ENCODE results near the gene NME5. TPM values are rescaled to one million over a fixed set of nuclear protein-coding genes. Genes with fewer than 3 reads are reported as not detected.

NME5 gene
- total RNA-seq (2012; rRNA removed) (under 0.01 and 0.18 TPM in 2 replicates), polyA plus RNA-seq (2012; rRNA removed) (0.17 and 0.20 TPM in 2 replicates), Bru-seq, nascent RNA (percentile 16 among the genes with signal in this experiment), BruChase-seq, experiment 1, labeled RNA remaining after a 6-hour chase (percentile 33 among the genes with signal in this experiment), BruChase-seq, experiment 2, labeled RNA remaining after a 2-hour chase (percentile 26 among the genes with signal in this experiment)
- polyA plus RNA-seq (2012; cell fraction: cytosol; rRNA removed), result not detected in 2 replicates
- polyA plus RNA-seq (2012; cell fraction: nucleus; rRNA removed; ENCODE audit: low replicate concordance), result 0.10 TPM in 1 of 2 replicates, not detected in the other
- long read RNA-seq, result 0 reads

- no TSS peak for BruUV-seq (replicated peaks)
- no peak within 1 kb of the TSS for H2BK5ac ChIP-seq (ENCODE audit: low read depth, low read length, poor library complexity, severe bottlenecking)
- H3K4me2 ChIP-seq (ENCODE audit: low read depth, low read length), result peak within 1 kb of the TSS; percentile 80
- CTCF ChIA-PET, result interaction anchor here (0.6 kb wide), 1 partner anchor 72 kb away, joined by 3 read pairs; no protein-coding TSS in a partner anchor
- H3K18ac ChIP-seq (ENCODE audit: low read depth, low read length), result no peak within 1 kb of the TSS
- no peaks in the 10 kb centered on the region for H3K9me3 ChIP-seq (ENCODE audit: control insufficient read depth, insufficient read depth, low read length)
- no peaks in the 10 kb centered on the region for H3K4me1 ChIP-seq (ENCODE audit: control insufficient read depth, insufficient read depth, low read length)
- no peak within 1 kb of the TSS for H2BK120ac ChIP-seq (ENCODE audit: low read depth, low read length)
- no peak within 1 kb of the TSS for H4K91ac ChIP-seq (ENCODE audit: insufficient read depth, low read depth, low read length)
- H3K4me3 ChIP-seq (ENCODE audit: insufficient read depth, low read depth, low read length), result peak within 1 kb of the TSS; percentile 41
- no peak within 1 kb of the TSS for H3K14ac ChIP-seq (replicated peaks; ENCODE audit: low read depth, low read length)
- no peak within 1 kb of the TSS for H4K5ac ChIP-seq (ENCODE audit: low read depth, low read length)
- intact Hi-C loops (cut with micrococcal nuclease), result no loop called here
- in situ Hi-C loops (cut with MboI; ENCODE audit: low sequenced_read_pairs), result loop anchor here (10.0 to 25.0 kb wide), 3 partner anchors 102 to 502 kb away; partner anchors contain the start of gene FAM13B
- no peak within 1 kb of the TSS for H2AK5ac ChIP-seq (ENCODE audit: low read depth, low read length)
- no peaks in the 10 kb centered on the region; the same call in 1 of the 2 replicates for H3K27me3 ChIP-seq (ENCODE audit: control insufficient read depth, insufficient read depth, low read length)
- no peaks in the 10 kb centered on the region for H4K20me1 ChIP-seq (ENCODE audit: insufficient read depth, low read length)
- no peaks in the 10 kb centered on the region for H3K36me3 ChIP-seq (ENCODE audit: control insufficient read depth, insufficient read depth, low read length)
- 14% methylated on average over 13 of the region's 31 CpGs; no CpG with 5 or more reads in 1 of the 2 experiments for WGBS, 2 experiments (ENCODE audit: extremely low coverage in 2 of 2, insufficient read length in 1 of 2)
- dilution Hi-C loops (cut with HindIII; ENCODE audit: low sequenced_read_pairs, unreplicated experiment), result no loop called here
- H3K23ac ChIP-seq (ENCODE audit: low read depth, low read length), result no peak within 1 kb of the TSS
- no peak within 1 kb of the TSS for H2AK9ac ChIP-seq (replicated peaks; ENCODE audit: low read depth, low read length, poor library complexity)
- H3K4ac ChIP-seq (ENCODE audit: low read depth, low read length), result no peak within 1 kb of the TSS
- H4K8ac ChIP-seq (ENCODE audit: low read depth in 2 of 2, low read length in 2 of 2), result peak within 1 kb of the TSS; percentile 8 to 62; a peak in 1 of 4 replicates
- H3K9me1 ChIP-seq (ENCODE audit: insufficient read depth, low read length), result no peaks in the 10 kb centered on the region
- H3K27ac ChIP-seq (ENCODE audit: insufficient read depth, low read length), result no peak within 1 kb of the TSS
- POLR2A ChIA-PET (ENCODE audit: unreplicated experiment), result no interaction called here
- H2BK15ac ChIP-seq (ENCODE audit: low read depth, low read length), result no peak within 1 kb of the TSS
- H3K9ac ChIP-seq (ENCODE audit: low read depth, low read length), result no peak within 1 kb of the TSS
- no peaks in the 10 kb centered on the region for H3K79me1 ChIP-seq (ENCODE audit: low read depth in 1 of 2, low read length in 2 of 2)
- ATAC-seq (ENCODE audit: low read depth) (peak; percentile 88), DNase-seq (peak; percentile 40)
- no peak within 1 kb of the TSS for H2BK20ac ChIP-seq (ENCODE audit: low read depth, low read length)
- peak within 1 kb of the TSS; percentile 84 for H2AFZ ChIP-seq (replicated peaks; ENCODE audit: low read length, poor library complexity)
- no peak within 1 kb of the TSS; the same call in 1 of the 2 replicates for H3K56ac ChIP-seq (ENCODE audit: extremely low read depth, insufficient read depth, low read length)
- TF ChIP-seq MXI1 (IDR thresholded peaks at IDR 0.05; ENCODE audit: borderline replicate concordance, low read depth, low read length), result no peak
- TF ChIP-seq NFE2L2 (IDR thresholded peaks at IDR 0.05; ENCODE audit: low read depth, low read length), result no peak
- TF ChIP-seq SMC3 (IDR thresholded peaks at IDR 0.05; ENCODE audit: low read depth, low read length), result no peak
- TF ChIP-seq CHD1 (IDR thresholded peaks at IDR 0.05; ENCODE audit: low read depth, low read length), result no peak
- TF ChIP-seq ELK1 (IDR thresholded peaks at IDR 0.05; ENCODE audit: borderline replicate concordance, low read depth, low read length), result no peak
- no peak for TF ChIP-seq FOS (IDR thresholded peaks at IDR 0.05; ENCODE audit: low read depth, low read length)
- TF ChIP-seq MAZ (IDR thresholded peaks at IDR 0.05; ENCODE audit: borderline replicate concordance, low read depth, low read length), result no peak
- TF ChIP-seq, protein P1, sequence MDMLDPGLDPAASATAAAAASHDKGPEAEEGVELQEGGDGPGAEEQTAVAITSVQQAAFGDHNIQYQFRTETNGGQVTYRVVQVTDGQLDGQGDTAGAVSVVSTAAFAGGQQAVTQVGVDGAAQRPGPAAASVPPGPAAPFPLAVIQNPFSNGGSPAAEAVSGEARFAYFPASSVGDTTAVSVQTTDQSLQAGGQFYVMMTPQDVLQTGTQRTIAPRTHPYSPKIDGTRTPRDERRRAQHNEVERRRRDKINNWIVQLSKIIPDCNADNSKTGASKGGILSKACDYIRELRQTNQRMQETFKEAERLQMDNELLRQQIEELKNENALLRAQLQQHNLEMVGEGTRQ (IDR thresholded peaks at IDR 0.05; ENCODE audit: low read depth, low read length), result no peak
- TF ChIP-seq RFX5 (IDR thresholded peaks at IDR 0.05; ENCODE audit: low read depth, low read length), result no peak
- no peak for TF ChIP-seq RCOR1 (IDR thresholded peaks at IDR 0.05; ENCODE audit: insufficient replicate concordance, low read length)
- no peak for TF ChIP-seq CEBPB (IDR thresholded peaks at IDR 0.05; ENCODE audit: low read depth, low read length)
- no peak for TF ChIP-seq RAD21 (IDR thresholded peaks at IDR 0.05; ENCODE audit: low read length)
Observed at GRCh38 chr5:138138949-138139780, at the start of gene NME5. Gene NME5 (minus strand): TSS chr5:138139428. CDS start chr5:138138780, 648 bp downstream.
